ENCODE measurements around the gene SLC25A25.
A peak's percentile ranks its signal among the peaks of the same experiment; 100 is the strongest.
"Not testable (repeated sequence)": the region's sequence is repeated elsewhere in the genome, so short reads cannot be mapped to it uniquely, and the experiment has no call there.

Gene SLC25A25

DNA sequence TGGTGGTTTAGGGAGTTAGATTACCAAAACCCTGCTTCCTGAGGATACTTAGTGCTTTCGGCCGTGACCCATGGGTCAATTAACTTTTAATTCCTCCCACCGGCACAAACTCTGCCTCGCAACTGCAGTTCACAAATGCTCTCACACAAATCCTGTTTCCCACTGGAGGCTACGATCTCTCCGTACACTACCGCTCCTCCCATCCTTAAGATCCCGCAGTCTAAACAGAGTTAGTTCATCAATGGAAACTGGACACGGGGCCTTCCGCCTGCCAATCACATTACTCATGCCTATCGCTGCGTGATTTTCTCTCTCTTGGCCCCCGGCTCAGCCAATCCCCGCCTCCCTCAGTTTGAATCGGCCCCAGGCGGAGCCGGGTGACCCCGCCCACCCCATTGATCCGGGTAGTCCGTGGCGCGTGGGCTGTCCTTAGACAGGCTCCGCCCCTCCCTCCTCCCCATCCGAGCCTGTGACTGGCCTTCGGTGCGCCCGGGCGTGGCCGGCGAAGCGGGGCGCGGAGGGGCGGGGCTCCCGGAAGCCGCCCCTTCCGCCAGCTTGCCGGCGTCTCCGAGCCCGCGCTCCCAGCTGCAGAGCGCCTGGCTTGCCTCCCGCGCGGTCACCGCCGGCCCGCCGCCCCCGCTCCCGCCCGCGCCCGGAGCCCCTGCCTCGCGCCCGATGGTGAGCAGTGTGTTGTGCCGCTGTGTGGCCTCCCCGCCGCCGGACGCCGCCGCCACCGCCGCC, at the start of gene SLC25A25:
TSS of gene SLC25A25 (plus strand) at position 588 of the 741 bp plus-strand sequence. CDS start at position 676, 88 bp downstream.
- peak; percentile 100 for DNase-seq (ENCODE audit: low read depth)
- peak within 1 kb of the TSS; percentile 84 for H3K4me3 ChIP-seq (ENCODE audit: low read depth, low read length)
- TF ChIP-seq, protein P1, sequence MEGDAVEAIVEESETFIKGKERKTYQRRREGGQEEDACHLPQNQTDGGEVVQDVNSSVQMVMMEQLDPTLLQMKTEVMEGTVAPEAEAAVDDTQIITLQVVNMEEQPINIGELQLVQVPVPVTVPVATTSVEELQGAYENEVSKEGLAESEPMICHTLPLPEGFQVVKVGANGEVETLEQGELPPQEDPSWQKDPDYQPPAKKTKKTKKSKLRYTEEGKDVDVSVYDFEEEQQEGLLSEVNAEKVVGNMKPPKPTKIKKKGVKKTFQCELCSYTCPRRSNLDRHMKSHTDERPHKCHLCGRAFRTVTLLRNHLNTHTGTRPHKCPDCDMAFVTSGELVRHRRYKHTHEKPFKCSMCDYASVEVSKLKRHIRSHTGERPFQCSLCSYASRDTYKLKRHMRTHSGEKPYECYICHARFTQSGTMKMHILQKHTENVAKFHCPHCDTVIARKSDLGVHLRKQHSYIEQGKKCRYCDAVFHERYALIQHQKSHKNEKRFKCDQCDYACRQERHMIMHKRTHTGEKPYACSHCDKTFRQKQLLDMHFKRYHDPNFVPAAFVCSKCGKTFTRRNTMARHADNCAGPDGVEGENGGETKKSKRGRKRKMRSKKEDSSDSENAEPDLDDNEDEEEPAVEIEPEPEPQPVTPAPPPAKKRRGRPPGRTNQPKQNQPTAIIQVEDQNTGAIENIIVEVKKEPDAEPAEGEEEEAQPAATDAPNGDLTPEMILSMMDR (IDR thresholded peaks at IDR 0.05; ENCODE audit: insufficient read depth, low read depth, low read length, missing control alignments), result no peak

DNA sequence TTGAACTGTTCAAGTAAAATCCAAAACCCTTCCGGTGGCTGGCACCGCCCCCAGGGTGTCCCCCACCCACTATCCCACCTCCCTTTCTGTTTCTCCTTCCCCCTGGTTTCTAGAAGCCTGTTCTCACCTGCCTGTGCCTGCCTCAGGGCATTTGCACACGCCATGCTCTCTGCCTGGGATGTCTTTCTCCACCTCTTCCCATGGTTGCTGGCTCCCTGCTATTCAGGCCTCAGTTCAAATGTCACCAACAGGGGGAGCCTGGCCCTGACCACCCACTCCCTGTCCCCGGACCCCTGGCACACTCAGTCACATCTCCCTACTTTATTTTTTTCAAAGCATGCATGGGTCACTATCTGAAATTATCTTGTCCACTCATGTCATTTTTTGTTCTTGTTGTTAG, 47.3 kb upstream of the SLC25A25 start:
- no peak for DNase-seq (ENCODE audit: low read depth)
- TF ChIP-seq, protein P1 (IDR thresholded peaks at IDR 0.05; ENCODE audit: insufficient read depth, low read depth, low read length, missing control alignments), result peak; percentile 18
- no peak overlapping the region for H3K4me3 ChIP-seq (ENCODE audit: low read depth, low read length)

DNA sequence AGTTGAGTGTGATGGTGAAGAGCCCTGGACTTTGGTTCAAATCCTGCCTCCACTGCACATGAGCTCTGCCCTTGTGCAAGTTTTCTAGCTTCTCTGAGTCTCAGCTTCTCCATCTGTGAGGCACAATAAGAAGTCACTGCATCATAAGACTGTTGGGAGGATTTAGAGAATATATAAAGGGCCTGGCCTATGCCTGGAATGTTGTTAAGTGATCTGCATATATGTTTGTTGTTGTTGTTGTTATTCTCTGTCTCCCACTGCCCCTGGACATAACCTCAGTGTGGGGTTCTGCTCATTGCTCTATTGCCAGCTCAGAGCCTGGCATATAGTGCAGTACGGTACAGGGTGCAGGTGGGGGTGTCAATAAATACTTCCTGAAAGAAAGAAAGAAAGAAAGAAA, 46.9 kb upstream of the SLC25A25 start:
- TF ChIP-seq, protein P1 (IDR thresholded peaks at IDR 0.05; ENCODE audit: insufficient read depth, low read depth, low read length, missing control alignments), result no peak
- H3K4me3 ChIP-seq (ENCODE audit: low read depth, low read length), result no peak overlapping the region
- DNase-seq (ENCODE audit: low read depth), result no peak

DNA sequence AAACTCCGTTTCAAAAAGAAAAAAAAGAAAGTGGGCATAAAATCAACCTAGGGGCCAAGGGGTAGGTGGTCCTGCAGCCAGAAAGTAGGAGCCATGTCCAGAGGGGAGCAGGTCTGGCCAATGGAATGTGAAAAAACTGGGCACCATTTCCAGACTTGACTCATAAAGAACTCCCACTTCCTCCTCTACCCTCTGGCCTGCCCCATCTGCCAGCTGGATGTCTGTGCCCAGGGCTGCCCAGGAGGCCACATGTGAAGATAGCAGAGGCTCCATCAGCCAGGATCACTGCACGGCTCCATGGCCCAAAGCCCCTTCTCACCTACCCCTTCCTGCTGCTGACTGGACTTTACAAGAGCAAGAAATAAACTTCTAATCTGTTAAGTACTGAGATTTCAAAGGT, 45.1 kb upstream of the SLC25A25 start:
- TF ChIP-seq, protein P1 (IDR thresholded peaks at IDR 0.05; ENCODE audit: insufficient read depth, low read depth, low read length, missing control alignments), result no peak
- no peak overlapping the region for H3K4me3 ChIP-seq (ENCODE audit: low read depth, low read length)
- DNase-seq (ENCODE audit: low read depth), result no peak

DNA sequence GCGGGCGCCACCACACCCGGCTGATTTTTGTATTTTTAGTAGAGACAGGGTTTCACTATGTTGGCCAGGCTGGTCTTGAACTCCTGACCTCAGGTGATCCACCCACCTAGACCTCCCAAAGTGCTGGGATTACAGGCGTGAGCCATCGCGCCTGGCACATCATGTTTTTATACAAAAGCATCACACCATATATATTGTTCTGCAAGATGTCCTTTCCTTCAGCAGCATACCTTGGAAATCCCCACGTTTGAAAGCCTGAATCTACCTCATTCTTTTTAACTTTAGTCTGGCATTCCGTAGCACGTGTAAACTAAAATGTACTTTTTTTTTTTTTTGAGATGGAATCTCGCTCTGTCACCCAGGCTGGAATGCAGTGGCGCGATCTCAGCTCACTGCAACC, 44.4 kb upstream of the SLC25A25 start:
- H3K4me3 ChIP-seq (ENCODE audit: low read depth, low read length); DNase-seq (ENCODE audit: low read depth): not testable (repeated sequence)

DNA sequence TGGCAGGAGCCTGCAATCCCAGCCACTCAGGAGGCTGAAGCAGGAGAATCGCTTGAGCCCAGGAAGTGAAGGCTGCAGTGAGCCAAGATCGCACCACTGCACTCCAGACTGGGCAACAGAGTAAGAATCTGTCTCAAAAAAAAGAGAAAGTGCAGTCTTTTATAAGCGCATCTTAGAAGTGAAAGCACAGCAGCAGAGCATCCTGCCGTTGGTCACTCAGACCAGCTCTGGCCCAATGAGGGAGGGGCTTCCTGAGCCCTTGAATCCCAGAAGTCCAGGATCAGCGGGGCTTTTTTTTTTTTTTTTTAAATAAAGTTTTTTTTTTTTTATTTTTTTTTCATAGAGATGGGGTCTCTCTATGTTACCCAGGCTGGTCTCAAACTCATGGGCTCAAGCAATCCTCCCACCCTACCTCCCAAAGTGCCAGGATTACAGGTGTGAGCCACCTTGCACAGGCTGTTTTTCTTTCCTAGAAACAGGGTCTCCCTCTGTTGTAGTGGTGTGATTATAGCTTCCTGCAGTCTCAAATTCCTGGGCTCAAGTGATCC, 43.2 kb upstream of the SLC25A25 start:
- TF ChIP-seq, protein P1 (IDR thresholded peaks at IDR 0.05; ENCODE audit: insufficient read depth, low read depth, low read length, missing control alignments), result no peak
- no peak overlapping the region for H3K4me3 ChIP-seq (ENCODE audit: low read depth, low read length)
- DNase-seq (ENCODE audit: low read depth), result peak; percentile 51

DNA sequence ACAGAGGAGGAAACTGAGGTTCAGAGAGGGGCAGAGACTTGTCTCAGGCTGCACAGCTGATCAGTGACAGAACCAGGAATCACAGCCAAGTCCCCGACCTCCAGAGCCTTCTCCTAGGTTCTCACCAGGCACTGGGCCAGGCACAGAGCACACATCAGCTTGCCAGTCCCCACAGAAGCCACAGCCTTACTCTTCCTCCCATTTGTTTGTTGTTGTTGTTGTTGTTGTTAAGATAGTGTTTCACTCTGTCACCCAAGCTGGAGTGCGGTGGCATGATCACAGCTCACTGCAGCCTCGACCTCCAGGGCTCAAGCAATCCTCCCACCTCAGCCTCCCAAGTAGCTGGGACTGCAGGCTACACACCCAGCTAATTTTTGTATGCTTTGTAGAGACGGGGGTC, 42.3 kb upstream of the SLC25A25 start:
- no peak for DNase-seq (ENCODE audit: low read depth)
- TF ChIP-seq, protein P1 (IDR thresholded peaks at IDR 0.05; ENCODE audit: insufficient read depth, low read depth, low read length, missing control alignments), result no peak
- H3K4me3 ChIP-seq (ENCODE audit: low read depth, low read length), result no peak overlapping the region

Data from GM12865 (cell line).